SK-N-SH (cell line): Measurements from ENCODE around the gene PDZD8. TPM values are rescaled to one million over a fixed set of nuclear protein-coding genes. Genes with fewer than 3 reads are reported as not detected.

ENCODE experiments used
- CTCF ChIA-PET: fragments of 300-600, 350-600 bp; formaldehyde crosslinking; extraction: SDS; loops from one replicate; lab custom pipeline; 2021; lab: Yijun Ruan, JAX
- POLR2A ChIA-PET: fragments of 350-600 bp; sonication (Branson Sonifier 250); formaldehyde crosslinking; extraction: SDS; loops from one replicate; lab custom pipeline; 2020; ENCODE audit warnings: antibody characterized with exemption, inconsistent platforms; lab: Yijun Ruan, JAX
- DNase-seq: peaks from one replicate; pipeline ENCODE4 v3.0.0; 2012
- H2AFZ ChIP-seq: fragments of 200-600 bp; sonication (generic); 2 replicates; pipeline ENCODE4 v1.8.1; 2016; ENCODE audit warnings: antibody characterized with exemption, mild to moderate bottlenecking, low read depth
- H3F3A ChIP-seq: fragments of 200-600 bp; sonication (generic); replicated peaks from 2 replicates; pipeline ENCODE3; 2016; ENCODE audit warnings: antibody characterized with exemption, mild to moderate bottlenecking; ENCODE audit not compliant: insufficient read depth
- H3K27ac ChIP-seq, 2 experiments: fragments of 200-500 bp in 1 of 2; fragments of 200-600 bp in 1 of 2; sonication (Bioruptor generic) in 1 of 2; sonication (generic), shearing (Covaris generic) in 1 of 2; 2 replicates each; pipeline versions ENCODE4 v1.5.1 to v1.6.1; 2014 to 2016; ENCODE audit warnings: low read depth in 2 of 2, inconsistent platforms in 1 of 2, low read length in 1 of 2, mild to moderate bottlenecking in 1 of 2, mixed read lengths in 1 of 2
- H3K27me3 ChIP-seq: fragments of 200-600 bp; sonication (generic), shearing (Covaris generic); 2 replicates; pipeline ENCODE4 v1.6.1; 2016; ENCODE audit warnings: mixed run types; ENCODE audit not compliant: insufficient read depth
- H3K36me3 ChIP-seq, 2 experiments: fragments of 200-500 bp in 1 of 2; fragments of 200-600 bp in 1 of 2; sonication (Bioruptor generic) in 1 of 2; sonication (generic) in 1 of 2; replicated peaks in 1 of 2; 2 replicates each; pipeline versions ENCODE3 to v1.5.1; 2014 to 2016; ENCODE audit warnings: low read length in 1 of 2, mild to moderate bottlenecking in 1 of 2; ENCODE audit not compliant: insufficient read depth in 2 of 2, control insufficient read depth in 1 of 2
- H3K4me1 ChIP-seq, 2 experiments: fragments of 200-500 bp in 1 of 2; fragments of 200-600 bp in 1 of 2; sonication (Bioruptor generic) in 1 of 2; sonication (generic), shearing (Covaris generic) in 1 of 2; 2 replicates each; pipeline versions ENCODE4 v1.5.1 to v1.6.1; 2014 to 2016; ENCODE audit warnings: low read depth in 1 of 2, low read length in 1 of 2, mixed run types in 1 of 2; ENCODE audit not compliant: insufficient read depth in 2 of 2, control insufficient read depth in 1 of 2
- H3K4me2 ChIP-seq: fragments of 200-600 bp; sonication (generic), shearing (Covaris generic); 2 replicates; pipeline ENCODE4 v1.6.1; 2017; ENCODE audit warnings: mixed run types
- H3K4me3 ChIP-seq, 2 experiments: fragments of 200-500 bp in 1 of 2; fragments of 200-600 bp in 1 of 2; sonication (Bioruptor generic) in 1 of 2; sonication (generic), shearing (Covaris generic) in 1 of 2; 2 replicates each; pipeline versions ENCODE4 v1.5.1 to v1.8.1; 2014 to 2016; ENCODE audit warnings: low read depth in 2 of 2, inconsistent platforms in 1 of 2, low read length in 1 of 2, mild to moderate bottlenecking in 1 of 2, mixed read lengths in 1 of 2, moderate library complexity in 1 of 2
- H3K79me2 ChIP-seq: fragments of 200-600 bp; sonication (generic); 2 replicates; pipeline ENCODE4 v1.8.1; 2017; ENCODE audit warnings: mild to moderate bottlenecking; ENCODE audit not compliant: insufficient read depth
- H3K9ac ChIP-seq: fragments of 200-600 bp; sonication (generic); 2 replicates; pipeline ENCODE4 v1.6.1; 2017; ENCODE audit warnings: mixed run types
- H3K9me2 ChIP-seq: fragments of 200-600 bp; sonication (generic); 2 replicates; pipeline ENCODE4 v1.6.1; 2017; ENCODE audit warnings: mixed run types
- H3K9me3 ChIP-seq: fragments of 200-600 bp; sonication (generic); 2 replicates; pipeline ENCODE4 v1.6.1; 2017; ENCODE audit warnings: mixed run types, mild to moderate bottlenecking, moderate library complexity
- H4K20me1 ChIP-seq: fragments of 200-600 bp; sonication (generic); 2 replicates; pipeline ENCODE4 v1.6.1; 2017; ENCODE audit warnings: mild to moderate bottlenecking, mixed run types; ENCODE audit not compliant: insufficient read depth
- EP300 ChIP-seq, 2 experiments: IDR thresholded peaks; 2 replicates each; pipeline versions ENCODE4 v1.4.0 to v1.6.1; 2012; ENCODE audit warnings: borderline replicate concordance in 1 of 2, low read depth in 1 of 2, low read length in 1 of 2
- FOSL2 ChIP-seq: IDR thresholded peaks from 2 replicates; pipeline ENCODE4 v1.4.0; 2012; ENCODE audit warnings: low read depth, mild to moderate bottlenecking, moderate library complexity, borderline replicate concordance
- FOXJ3 ChIP-seq: sonication (generic); formaldehyde crosslinking; IDR thresholded peaks from 2 replicates; pipeline ENCODE4 v1.5.1; 2020; ENCODE audit warnings: mild to moderate bottlenecking, missing genetic modification reagents
- GABPA ChIP-seq: IDR thresholded peaks from 2 replicates; pipeline ENCODE4 v1.4.0; 2012; ENCODE audit warnings: low read depth, mild to moderate bottlenecking
- GATA2 ChIP-seq: sonication (generic); formaldehyde crosslinking; IDR thresholded peaks from 2 replicates; pipeline ENCODE4 v1.5.0; 2020; ENCODE audit warnings: mild to moderate bottlenecking, missing genetic modification reagents
- MAX ChIP-seq: IDR thresholded peaks from 2 replicates; pipeline ENCODE4 v1.4.0; 2012; ENCODE audit warnings: low read depth
- MEF2A ChIP-seq: IDR thresholded peaks from 2 replicates; pipeline ENCODE4 v1.4.0; 2012; ENCODE audit warnings: low read depth, borderline replicate concordance
- NRF1 ChIP-seq: IDR thresholded peaks from 2 replicates; pipeline ENCODE4 v1.6.1; 2012; ENCODE audit warnings: low read depth, mild to moderate bottlenecking, low read length
- PBX3 ChIP-seq: IDR thresholded peaks from 2 replicates; pipeline ENCODE4; 2012
- RCOR1 ChIP-seq: fragments of 150-350 bp; IDR thresholded peaks from 2 replicates; pipeline ENCODE4 v1.6.1; 2017; ENCODE audit warnings: antibody characterized with exemption, low read length
- REST ChIP-seq: IDR thresholded peaks from 2 replicates; pipeline ENCODE4 v1.6.1; 2012; ENCODE audit warnings: mild to moderate bottlenecking, low read depth, low read length, moderate library complexity
- RFX5 ChIP-seq: IDR thresholded peaks from 2 replicates; pipeline ENCODE4 v1.6.1; 2012; ENCODE audit warnings: mild to moderate bottlenecking, improper control_type of control experiment, low read length
- SMC3 ChIP-seq: IDR thresholded peaks from 2 replicates; pipeline ENCODE4 v1.6.1; 2012; ENCODE audit warnings: low read depth, low read length, improper control_type of control experiment
- TCF12 ChIP-seq: IDR thresholded peaks from 2 replicates; pipeline ENCODE4 v1.4.0; 2012
- USF2 ChIP-seq: fragments of 150-350 bp; IDR thresholded peaks from 2 replicates; pipeline ENCODE4 v1.6.1; 2017; ENCODE audit warnings: antibody characterized with exemption, low read length, low read depth, borderline replicate concordance
- WGBS: methylation state at CpG from one replicate; pipeline ENCODE4 v1.1.6; 2017; ENCODE audit warnings: low lambda C conversion rate; 5-methylcytosine and 5-hydroxymethylcytosine counted together
- polyA plus RNA-seq, 3 experiments: library from polyadenylated mRNA; depleted of rRNA; stranded (reverse); fragments of >200 nt; gene quantifications; 2 replicates each; pipeline ENCODE4 v1.2.3, GENCODE V29; 2012

PDZD8 gene
- polyA plus RNA-seq, 1 of the 3 experiments (the other 2 are of a cell fraction) = 6.6 TPM

GRCh38 chr10:117259279-117259678, 116.0 kb downstream of the PDZD8 start:
- CTCF ChIA-PET = interaction anchor here (1.0 to 2.3 kb wide), 3 partner anchors 20 to 60 kb away, joined by 3 to 9 read pairs (median 3); no protein-coding TSS in a partner anchor
- DNase-seq = no peak
- Histone ChIP-seq H3K4me1 (peaks cover 0 to 18% of the 10 kb centered on the region in 2 experiments; a peak in 1 of 4 replicates), H3K27ac (no peak overlapping the region), H2AFZ (no peak overlapping the region), H3K4me3 (no peak overlapping the region), H3K9me2 (no peaks in the 10 kb centered on the region), H4K20me1 (no peaks in the 10 kb centered on the region), H3K4me2 (no peak overlapping the region), H3K36me3 (no peaks in the 10 kb centered on the region), H3K9me3 (no peaks in the 10 kb centered on the region), H3K9ac (no peak overlapping the region), H3F3A (no peaks in the 10 kb centered on the region), H3K79me2 (no peaks in the 10 kb centered on the region), H3K27me3 (no peaks in the 10 kb centered on the region; the same call in 1 of the 2 replicates)
- WGBS = 45% methylated on average over 3 of the region's 3 CpGs
- POLR2A ChIA-PET = no interaction called here
- TF ChIP-seq FOXJ3 (CRISPR knock-in tag) = no peak
- no peak for TF ChIP-seq USF2
- no peak for TF ChIP-seq MEF2A
- no peak for TF ChIP-seq RCOR1
- TF ChIP-seq SMC3 = no peak
- TF ChIP-seq GABPA = no peak
- TF ChIP-seq EP300 (IDR thresholded peaks at IDR 0.05; ENCODE audit: borderline replicate concordance in 1 of 2, low read depth in 1 of 2, low read length in 1 of 2) = no peak
- no peak for TF ChIP-seq PBX3
- no peak for TF ChIP-seq RFX5
- TF ChIP-seq TCF12 = no peak
- no peak for TF ChIP-seq NRF1
- TF ChIP-seq FOSL2 = no peak

GRCh38 chr10:117257721-117258120, 117.5 kb downstream of the PDZD8 start:
- Histone ChIP-seq H3F3A (no peaks in the 10 kb centered on the region), H4K20me1 (no peaks in the 10 kb centered on the region), H3K4me2 (no peak overlapping the region), H3K36me3 (no peaks in the 10 kb centered on the region), H3K9me3 (no peaks in the 10 kb centered on the region), H3K4me3 (no peak overlapping the region), H3K4me1 (peaks cover 0 to 4% of the 10 kb centered on the region in 2 experiments; a peak in 1 of 4 replicates), H3K27me3 (no peaks in the 10 kb centered on the region; the same call in 1 of the 2 replicates), H3K9me2 (no peaks in the 10 kb centered on the region), H3K79me2 (no peaks in the 10 kb centered on the region), H3K27ac (no peak overlapping the region), H3K9ac (no peak overlapping the region), H2AFZ (no peak overlapping the region)
- WGBS = 73% methylated on average over 2 of the region's 3 CpGs
- POLR2A ChIA-PET = no interaction called here
- CTCF ChIA-PET = interaction anchor here (1.7 to 2.3 kb wide), 2 partner anchors 41 to 62 kb away, joined by 6 to 9 read pairs; no protein-coding TSS in a partner anchor
- DNase-seq = peak; percentile 50
- no peak for TF ChIP-seq PBX3
- no peak for TF ChIP-seq MAX
- TF ChIP-seq GATA2 = peak; percentile 26; the same call in 1 of the 2 replicates
- TF ChIP-seq REST = no peak
- TF ChIP-seq, all 33 proteins: peak for 1
